GM21737 (cell line): ENCODE data around the gene EFEMP2.
A peak's percentile ranks its signal among the peaks of the same experiment; 100 is the strongest.
"Not testable (repeated sequence)": the region's sequence is repeated elsewhere in the genome, so short reads cannot be mapped to it uniquely, and the experiment has no call there.

Source experiments
- ATAC-seq: cut with Tn5 transposase; IDR thresholded peaks from one replicate; pipeline ENCODE4 v1.9.1; 2021; ENCODE audit warnings: mild to moderate bottlenecking, moderate library complexity; ENCODE audit not compliant: unreplicated experiment

Gene EFEMP2

DNA sequence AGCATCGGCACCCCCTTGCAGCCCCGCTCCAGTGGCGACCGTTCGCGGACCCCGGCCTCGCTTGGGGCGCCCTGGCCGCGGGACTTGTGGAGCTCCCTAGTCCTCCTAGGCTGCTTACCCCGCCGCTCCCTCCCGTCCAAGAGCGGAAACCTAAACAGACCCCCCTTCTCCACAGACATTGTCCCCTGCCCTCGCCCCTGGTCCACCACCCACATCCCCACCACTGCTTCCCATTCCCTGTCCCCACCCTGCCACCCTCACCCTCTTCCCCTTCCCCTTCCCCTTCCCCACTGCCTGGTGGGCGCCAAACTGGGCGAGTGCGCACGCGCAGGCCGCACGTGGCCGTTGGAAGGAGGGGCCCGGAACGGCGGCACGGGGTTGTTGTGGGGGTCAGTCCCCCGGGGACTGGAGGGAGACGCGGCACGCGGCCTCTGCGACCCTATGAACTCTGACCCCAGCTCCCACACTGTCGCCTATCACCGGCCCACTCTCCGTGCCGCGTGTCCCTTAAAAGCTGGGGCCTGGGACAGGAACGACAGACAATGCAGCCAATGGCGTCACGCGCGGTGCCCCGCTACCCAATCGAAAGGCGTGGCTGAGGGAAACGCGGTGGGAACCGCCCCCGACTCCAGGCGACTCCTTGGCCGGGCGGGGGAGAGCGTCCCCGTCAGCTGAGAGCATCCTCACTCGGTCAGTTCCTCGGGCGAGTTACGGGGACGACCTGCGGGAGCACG is 39.1 kb downstream of the EFEMP2 start, which contains the start of gene SNX32:
Gene SNX32 (plus strand): TSS at position 667 of the 734 bp plus-strand sequence. CDS start 103 bp downstream, outside the sequence.
- peak; percentile 87 for ATAC-seq

- ATAC-seq, result not testable (repeated sequence)
Measured at GRCh38 chr11:65832231-65832630, 40.4 kb downstream of the EFEMP2 start.

GRCh38 chr11:65829459-65829858 is 43.1 kb downstream of the EFEMP2 start:
- ATAC-seq, result no peak

GRCh38 chr11:65826984-65827735 is 45.4 kb downstream of the EFEMP2 start:
- ATAC-seq, result no peak

GRCh38 chr11:65822776-65823528 is 49.6 kb downstream of the EFEMP2 start:
- ATAC-seq, result no peak

GRCh38 chr11:65821107-65821506 is 51.5 kb downstream of the EFEMP2 start:
- no peak for ATAC-seq

GRCh38 chr11:65817835-65818680 is 54.5 kb downstream of the EFEMP2 start:
- peak; percentile 85 for ATAC-seq

DNA sequence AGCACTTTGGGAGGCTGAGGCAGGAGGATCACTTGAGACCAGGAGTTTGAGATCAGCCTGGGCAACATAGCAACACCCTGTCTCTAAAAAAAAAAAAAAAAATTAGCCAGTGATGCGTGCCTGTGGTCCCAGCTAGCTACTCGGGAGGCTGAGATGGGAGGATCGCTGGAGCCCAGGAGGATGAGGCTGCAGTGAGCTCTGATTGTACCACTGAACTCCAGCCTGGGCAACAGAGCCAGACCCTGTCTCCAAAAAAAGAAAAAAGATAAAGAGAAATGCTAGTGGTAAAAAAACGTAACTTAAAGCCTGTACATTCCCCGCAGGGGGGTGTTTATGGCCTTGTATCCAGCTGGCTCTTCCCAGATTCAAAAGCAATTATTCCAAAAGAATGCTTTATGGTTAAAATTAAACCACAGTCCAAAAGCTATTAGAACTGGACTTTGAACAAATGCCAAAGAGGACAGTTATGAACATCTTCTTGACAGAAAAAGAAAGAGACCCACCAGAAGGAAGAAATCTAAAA is 55.2 kb downstream of the EFEMP2 start:
- no peak for ATAC-seq

DNA sequence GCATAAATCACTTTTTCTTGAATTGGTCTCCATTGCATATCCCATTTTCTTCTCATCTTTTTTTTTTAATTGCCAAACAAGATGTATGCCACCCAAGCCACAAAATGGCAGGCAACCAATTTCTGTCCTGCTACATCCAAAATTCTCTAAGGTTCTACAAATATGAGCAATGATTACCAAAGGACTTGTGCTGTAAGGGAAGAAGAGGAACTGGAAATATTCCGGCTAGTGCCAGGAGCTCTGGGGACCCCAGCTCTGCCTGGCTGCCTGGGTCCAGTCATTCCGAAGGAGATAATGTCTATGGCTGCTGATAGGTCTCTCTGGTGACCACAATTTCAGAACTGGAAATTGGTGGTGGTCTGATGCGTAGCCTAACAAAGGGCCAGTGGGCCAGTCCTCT is 55.9 kb downstream of the EFEMP2 start:
- ATAC-seq, result no peak
